Kidney (tissue), 11 donors: Measurements from ENCODE around the gene TMEM185A. TPM values are rescaled to one million over a fixed set of nuclear protein-coding genes. Genes with fewer than 3 reads are reported as not detected.
"Not testable (repeated sequence)": the region's sequence is repeated elsewhere in the genome, so short reads cannot be mapped to it uniquely, and the experiment has no call there.

Experiments used
- DNase-seq, 5 donors: peaks; one replicate each; pipeline ENCODE4 v3.0.0-alpha.2; 2013 to 2020
- FAIRE-seq: peaks from 2 replicates; lab custom pipeline; 2012; peaks lifted over from hg19 to GRCh38; lab: Jason Lieb, UNC
- H3K27ac ChIP-seq, 2 donors: one replicate each; pipeline ENCODE4 v1.7.0; 2013; ENCODE audit warnings: low read depth in 2 of 2, low read length in 2 of 2, inconsistent platforms in 1 of 2
- H3K27me3 ChIP-seq: one replicate; pipeline ENCODE4 v1.7.1; 2013; ENCODE audit warnings: low read length, inconsistent platforms; ENCODE audit not compliant: control insufficient read depth, insufficient read depth
- H3K36me3 ChIP-seq, 3 donors: one replicate each; pipeline versions ENCODE4 v1.7.0 to v1.7.1; 2013; ENCODE audit warnings: low read length in 3 of 3, control low read depth in 1 of 3, inconsistent platforms in 1 of 3; ENCODE audit not compliant: insufficient read depth in 3 of 3, control insufficient read depth in 2 of 3
- H3K4me1 ChIP-seq, 3 donors: one replicate each; pipeline versions ENCODE4 v1.7.0 to v1.7.1; 2013; ENCODE audit warnings: low read length in 3 of 3, inconsistent platforms in 1 of 3, low read depth in 1 of 3; ENCODE audit not compliant: control insufficient read depth in 2 of 3, insufficient read depth in 2 of 3
- H3K4me3 ChIP-seq, 3 donors: one replicate each; pipeline versions ENCODE4 v1.7.0 to v1.8.1; 2013; ENCODE audit warnings: low read length in 3 of 3, control low read depth in 1 of 3, inconsistent platforms in 1 of 3
- H3K9ac ChIP-seq, 3 donors: one replicate each; pipeline versions ENCODE4 v1.7.0 to v1.7.1; 2013; ENCODE audit warnings: low read length in 3 of 3, control low read depth in 1 of 3, inconsistent platforms in 1 of 3
- H3K9me3 ChIP-seq, 3 donors: one replicate each; pipeline versions ENCODE4 v1.7.0 to v1.7.1; 2013; ENCODE audit warnings: low read length in 3 of 3, control low read depth in 1 of 3, inconsistent platforms in 1 of 3; ENCODE audit not compliant: control insufficient read depth in 2 of 3, insufficient read depth in 1 of 3
- intact Hi-C: fragments of 100-400 bp; cut with DNase I; formaldehyde crosslinking; loops from one replicate; pipeline ENCODE4 v1.11.1; 2022
- polyA plus RNA-seq: library from polyadenylated mRNA; stranded (reverse); fragments of 350-450 nt; fragmentation: Illumina TruSeq; extraction: RNeasy Lipid Tissue Mini Kit (QIAGEN cat#74804); gene quantifications from one replicate; pipeline ENCODE4 v1.2.3, GENCODE V29; 2014; ENCODE audit warnings: low read depth, low replicate concordance; ENCODE audit not compliant: insufficient read depth
- total RNA-seq: library from RNA; stranded (reverse); fragmentation: NEBNext Ultra II Directional; extraction: Animal tissue kit (Norgen Biotek cat#: 25700); gene quantifications from one replicate; pipeline ENCODE4 v1.2.1, GENCODE V29; 2021
- donor health status: control.
- donor health status: control.
- donor health status: DM: yes; HTN: yes; CAD: no.
- donor health status: Normal renal cell carcinoma (clear cell type).

The TMEM185A gene
- total and polyA plus RNA-seq, 2 donors from 2014 or later: 18.6 to 21.0 TPM

DNA sequence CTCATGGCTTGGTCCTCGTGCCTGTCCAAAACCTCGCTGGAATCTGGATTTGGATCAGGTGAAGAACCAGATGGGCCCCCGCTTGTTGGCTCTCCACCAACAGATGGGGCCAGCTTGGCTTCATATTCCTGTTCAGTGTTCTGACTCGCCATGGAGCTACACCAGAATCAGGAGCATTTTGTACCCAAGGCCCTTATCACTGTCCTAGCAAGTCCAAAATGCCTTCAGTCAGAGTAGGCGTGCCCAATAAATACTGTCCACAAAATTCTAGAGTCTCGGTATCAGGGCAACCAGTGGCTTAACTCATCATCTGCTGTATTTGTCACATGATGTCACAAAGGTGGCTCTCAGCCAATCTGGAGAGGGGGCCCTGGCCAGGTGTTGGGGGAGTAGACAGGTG, 81.9 kb downstream of the TMEM185A start, which contains the start of gene HSFX3:
HSFX3 (minus strand) TSS at position 224 of the 400 bp plus-strand sequence; CDS start at position 152, 72 bp downstream.
- H3K9me3 ChIP-seq, H3K27ac ChIP-seq, intact Hi-C loops, H3K36me3 ChIP-seq, DNase-seq, H3K4me1 ChIP-seq, H3K9ac ChIP-seq, H3K4me3 ChIP-seq, H3K27me3 ChIP-seq, FAIRE-seq: not testable (repeated sequence)

DNA sequence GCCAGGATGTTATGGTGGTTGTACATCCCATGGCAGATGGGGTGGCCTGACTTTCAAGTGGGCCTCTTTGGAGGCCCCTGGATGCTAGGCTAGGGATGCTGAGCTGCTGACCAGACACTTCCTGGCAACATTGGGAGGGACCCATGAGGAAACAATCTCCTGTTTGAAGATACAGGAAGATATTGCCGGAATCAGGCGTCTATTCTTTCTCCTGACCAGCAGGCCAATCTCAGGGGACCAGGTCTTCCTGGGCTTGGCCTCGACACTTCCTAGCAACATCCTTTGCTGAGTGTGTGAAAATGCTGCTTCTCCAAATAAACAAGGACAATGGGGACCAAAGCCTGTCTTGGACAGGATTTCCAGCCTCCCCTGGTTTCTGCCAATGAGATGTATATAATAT, 83.8 kb downstream of the TMEM185A start:
- H3K9me3 ChIP-seq, H3K4me3 ChIP-seq, H3K27me3 ChIP-seq, DNase-seq, H3K36me3 ChIP-seq, FAIRE-seq, H3K9ac ChIP-seq, H3K27ac ChIP-seq, intact Hi-C loops, H3K4me1 ChIP-seq: not testable (repeated sequence)

DNA sequence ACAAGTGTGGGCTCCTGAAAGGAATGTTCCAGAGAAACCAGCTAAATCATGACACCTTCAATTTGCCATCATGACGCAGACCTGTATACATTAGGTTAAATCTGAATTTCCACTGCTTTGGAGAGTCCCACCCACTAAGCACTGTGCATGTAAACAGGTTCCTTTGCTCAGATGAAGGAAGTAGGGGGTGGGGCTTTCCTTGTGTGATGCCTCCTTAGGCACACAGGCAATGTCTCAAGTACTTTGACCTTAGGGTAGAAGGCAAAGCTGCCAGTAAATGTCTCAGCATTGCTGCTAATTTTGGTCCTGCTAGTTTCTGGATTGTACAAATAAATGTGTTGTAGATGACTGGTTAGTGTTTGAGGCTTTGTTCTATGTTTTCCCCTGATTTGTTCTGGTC, 84.6 kb downstream of the TMEM185A start:
- H3K36me3 ChIP-seq, H3K4me1 ChIP-seq, DNase-seq, H3K9me3 ChIP-seq, H3K27me3 ChIP-seq, FAIRE-seq, H3K27ac ChIP-seq, H3K9ac ChIP-seq, intact Hi-C loops, H3K4me3 ChIP-seq: not testable (repeated sequence)

Other genes with a start within 250 kb of the TMEM185A start
- gene IDS, start 126.5 kb downstream of the TMEM185A start, total RNA-seq: 85.8 TPM
- gene IDS, start 126.5 kb downstream of the TMEM185A start, polyA plus RNA-seq: 19.6 TPM
- 20.2 TPM for gene EOLA1, start 90.8 kb downstream of the TMEM185A start, total RNA-seq
- 39.0 TPM for gene EOLA1, start 90.8 kb downstream of the TMEM185A start, polyA plus RNA-seq
- not detected for gene HSFX3, start 81.9 kb downstream of the TMEM185A start, total RNA-seq
- gene HSFX3, start 81.9 kb downstream of the TMEM185A start, polyA plus RNA-seq: not detected
- not detected for gene MAGEA9B, start 44.3 kb downstream of the TMEM185A start, total RNA-seq
- gene MAGEA9B, start 44.3 kb downstream of the TMEM185A start, polyA plus RNA-seq: not detected
- 0.79 TPM for gene HSFX2, start 36.5 kb downstream of the TMEM185A start, total RNA-seq
- 0.97 TPM for gene HSFX2, start 36.5 kb downstream of the TMEM185A start, polyA plus RNA-seq
- not detected for gene MAGEA11, start 80.3 kb upstream of the TMEM185A start, total RNA-seq
- gene MAGEA11, start 80.3 kb upstream of the TMEM185A start, polyA plus RNA-seq: not detected
- 0.98 TPM for gene HSFX1, start 142.3 kb upstream of the TMEM185A start, total RNA-seq
- not detected for gene HSFX1, start 142.3 kb upstream of the TMEM185A start, polyA plus RNA-seq
- gene MAGEA9, start 150.1 kb upstream of the TMEM185A start, total RNA-seq: not detected
- gene MAGEA9, start 150.1 kb upstream of the TMEM185A start, polyA plus RNA-seq: not detected
- not detected for gene MAGEA8, start 249.4 kb upstream of the TMEM185A start, total RNA-seq
- not detected for gene MAGEA8, start 249.4 kb upstream of the TMEM185A start, polyA plus RNA-seq